Caco-2 (cell line): ENCODE results near the gene CHID1. TPM values are rescaled to one million over a fixed set of nuclear protein-coding genes. Genes with fewer than 3 reads are reported as not detected.
A peak's percentile ranks its signal among the peaks of the same experiment; 100 is the strongest.

ENCODE experiments used
- BruUV-seq: library from RNA; stranded (reverse); fragments of 400-500 nt; replicated peaks from 2 replicates; lab custom pipeline; 2021; lab: Mats Ljungman, UMichigan
- CTCF ChIA-PET: fragments of 300-600 bp; sonication (Branson Sonifier 250); formaldehyde crosslinking; loops from one replicate; lab custom pipeline; 2022; ENCODE audit warnings: antibody characterized with exemption; lab: Charles Lee
- POLR2A ChIA-PET: fragments of 300-600 bp; sonication (Branson Sonifier 250); formaldehyde crosslinking; loops from one replicate; lab custom pipeline; 2022; ENCODE audit warnings: antibody characterized with exemption; lab: Charles Lee
- DNase-seq, 2 experiments: peaks; one replicate each; pipeline versions ENCODE4 v3.0.0 to v3.0.0-alpha.2; 2020 to 2022
- H3K27me3 ChIP-seq: replicated peaks from 2 replicates; pipeline ENCODE4 v1.6.0; 2011; ENCODE audit warnings: low read length; ENCODE audit not compliant: control insufficient read depth, insufficient read depth
- H3K36me3 ChIP-seq: 2 replicates; pipeline ENCODE4 v1.5.1; 2011; ENCODE audit warnings: low read length; ENCODE audit not compliant: control insufficient read depth, insufficient read depth
- H3K4me1 ChIP-seq: fragments of 250-450 bp; sonication (Bioruptor Pico); 2 replicates; pipeline ENCODE4 v1.5.1; 2020; ENCODE audit warnings: mild to moderate bottlenecking
- H3K4me3 ChIP-seq: 2 replicates; pipeline ENCODE4 v1.5.1; 2011; ENCODE audit warnings: low read depth, mild to moderate bottlenecking, control low read depth, low read length
- H3K9me3 ChIP-seq: fragments of 250-450 bp; sonication (Bioruptor Pico); 2 replicates; pipeline ENCODE4 v1.5.1; 2020; ENCODE audit warnings: mild to moderate bottlenecking, moderate library complexity
- H3K27ac Mint-ChIP-seq: one replicate; pipeline ENCODE4 v1.8.0; 2022; ENCODE audit warnings: mixed read lengths; ENCODE audit not compliant: unreplicated experiment
- H3K27me3 Mint-ChIP-seq: one replicate; pipeline ENCODE4 v1.8.0; 2022; ENCODE audit warnings: mixed read lengths; ENCODE audit not compliant: insufficient read depth, unreplicated experiment
- H3K36me3 Mint-ChIP-seq: one replicate; pipeline ENCODE4 v1.8.0; 2022; ENCODE audit warnings: mild to moderate bottlenecking, mixed read lengths; ENCODE audit not compliant: insufficient read depth, unreplicated experiment
- H3K4me1 Mint-ChIP-seq: one replicate; pipeline ENCODE4 v1.8.0; 2022; ENCODE audit warnings: low read depth, mixed read lengths; ENCODE audit not compliant: unreplicated experiment
- H3K4me3 Mint-ChIP-seq: one replicate; pipeline ENCODE4 v1.8.0; 2022; ENCODE audit warnings: mild to moderate bottlenecking, moderate library complexity, mixed read lengths; ENCODE audit not compliant: unreplicated experiment
- H3K9me3 Mint-ChIP-seq: one replicate; pipeline ENCODE4 v1.8.0; 2022; ENCODE audit warnings: mixed read lengths; ENCODE audit not compliant: unreplicated experiment
- intact Hi-C: fragments of 100-400 bp; cut with micrococcal nuclease; formaldehyde crosslinking; loops from one replicate; pipeline ENCODE4 v1.10.0; 2022; ENCODE audit not compliant: unreplicated experiment
- total RNA-seq: library from RNA; stranded (reverse); gene quantifications from 2 replicates; pipeline ENCODE4 v1.2.3, GENCODE V29; 2022
- TF ChIP-seq, protein P1 (sequence below), 2 experiments: fragments of 200-600 bp in 1 of 2; IDR thresholded peaks; 1 replicate in 1 of 2; 2 replicates in 1 of 2; pipeline versions ENCODE4 v1.5.1 to v1.8.0; 2011 to 2022; ENCODE audit warnings: antibody characterized with exemption in 1 of 2, control low read depth in 1 of 2, inconsistent platforms in 1 of 2, low read depth in 1 of 2, low read length in 1 of 2, mild to moderate bottlenecking in 1 of 2, moderate library complexity in 1 of 2; ENCODE audit not compliant: insufficient read depth in 1 of 2, severe bottlenecking in 1 of 2, unreplicated experiment in 1 of 2

CHID1 gene
- total RNA-seq, 1 experiment from 2014 or later, result 180 TPM

DNA sequence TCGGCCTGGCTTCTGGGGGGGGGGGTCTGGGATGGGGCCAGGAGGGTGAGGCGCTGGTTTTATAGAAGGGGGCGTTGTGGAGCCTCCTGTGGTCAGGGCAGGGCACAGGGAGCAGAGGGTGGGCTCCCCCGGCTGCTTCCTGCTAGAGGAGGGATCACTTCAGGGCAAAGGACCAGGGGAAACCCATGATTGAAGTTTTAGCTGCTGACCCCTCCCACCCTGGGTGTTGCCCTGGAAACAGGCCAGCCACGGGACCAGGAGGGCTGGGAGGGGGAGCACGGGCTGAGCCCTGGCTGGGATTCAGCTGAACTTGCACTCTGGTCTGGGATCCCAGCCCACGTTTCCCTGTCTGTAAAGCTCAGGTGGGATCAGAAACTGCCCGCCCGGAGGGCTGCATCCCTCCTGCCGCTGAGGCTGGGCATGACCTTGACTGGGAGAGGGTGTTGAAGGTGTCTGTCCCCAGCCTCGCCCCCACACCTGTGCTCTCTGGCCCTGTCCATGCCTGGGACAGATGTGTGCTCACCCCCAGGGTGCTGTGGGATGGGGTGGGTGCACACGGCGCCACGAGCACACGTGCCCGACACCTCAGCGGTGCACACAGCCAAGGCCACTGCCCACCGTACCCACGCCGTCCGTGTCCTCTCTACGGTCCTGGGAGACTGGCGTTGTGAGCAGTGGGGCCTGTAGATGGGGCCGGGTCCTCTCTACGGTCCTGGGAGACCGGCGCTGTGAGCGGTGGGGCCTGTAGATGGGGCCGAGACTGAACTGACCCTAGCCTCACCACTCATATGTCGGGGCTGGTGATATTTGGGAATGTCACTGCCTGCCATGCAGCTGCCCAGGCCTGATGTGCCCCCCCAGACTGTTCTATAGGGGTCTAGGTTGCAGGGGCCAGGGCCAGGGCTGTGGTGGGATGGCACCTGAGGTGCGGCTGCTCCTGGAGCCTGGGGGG lies 65.6 kb downstream of the CHID1 start:
- Histone ChIP-seq H3K4me1 (peaks cover 37% of the 10 kb centered on the region), H3K36me3 (peaks cover 1% of the 10 kb centered on the region; the same call in 1 of the 2 replicates), H3K4me3 (peak overlapping the region; percentile 68; the same call in 1 of the 2 replicates), H3K9me3 (no peaks in the 10 kb centered on the region), H3K27me3 (no peaks in the 10 kb centered on the region)
- Mint-ChIP-seq H3K9me3 (no peaks in the 10 kb centered on the region), H3K4me1 (peaks cover 11% of the 10 kb centered on the region), H3K4me3 (peak overlapping the region; percentile 90), H3K27ac (peak overlapping the region; percentile 88), H3K27me3 (no peaks in the 10 kb centered on the region), H3K36me3 (peaks cover 48% of the 10 kb centered on the region)
- intact Hi-C loops, result no loop called here
- ChIA-PET POLR2A (interaction anchor here (0.6 kb wide), 1 partner anchor 36 kb away, joined by 4 read pairs; the partner anchor contains the start of gene RPLP2), CTCF (interaction anchor here (0.5 to 0.7 kb wide), 3 partner anchors 231 to 845 kb away, joined by 3 to 5 read pairs (median 4); no protein-coding TSS in a partner anchor)
- DNase-seq, result peak in 1 of 2 experiments; percentile 67
- TF ChIP-seq, protein P1, sequence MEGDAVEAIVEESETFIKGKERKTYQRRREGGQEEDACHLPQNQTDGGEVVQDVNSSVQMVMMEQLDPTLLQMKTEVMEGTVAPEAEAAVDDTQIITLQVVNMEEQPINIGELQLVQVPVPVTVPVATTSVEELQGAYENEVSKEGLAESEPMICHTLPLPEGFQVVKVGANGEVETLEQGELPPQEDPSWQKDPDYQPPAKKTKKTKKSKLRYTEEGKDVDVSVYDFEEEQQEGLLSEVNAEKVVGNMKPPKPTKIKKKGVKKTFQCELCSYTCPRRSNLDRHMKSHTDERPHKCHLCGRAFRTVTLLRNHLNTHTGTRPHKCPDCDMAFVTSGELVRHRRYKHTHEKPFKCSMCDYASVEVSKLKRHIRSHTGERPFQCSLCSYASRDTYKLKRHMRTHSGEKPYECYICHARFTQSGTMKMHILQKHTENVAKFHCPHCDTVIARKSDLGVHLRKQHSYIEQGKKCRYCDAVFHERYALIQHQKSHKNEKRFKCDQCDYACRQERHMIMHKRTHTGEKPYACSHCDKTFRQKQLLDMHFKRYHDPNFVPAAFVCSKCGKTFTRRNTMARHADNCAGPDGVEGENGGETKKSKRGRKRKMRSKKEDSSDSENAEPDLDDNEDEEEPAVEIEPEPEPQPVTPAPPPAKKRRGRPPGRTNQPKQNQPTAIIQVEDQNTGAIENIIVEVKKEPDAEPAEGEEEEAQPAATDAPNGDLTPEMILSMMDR (IDR thresholded peaks at IDR 0.05; ENCODE audit: insufficient read depth in 1 of 2, low read depth in 1 of 2, low read length in 1 of 2, severe bottlenecking in 1 of 2, unreplicated experiment in 1 of 2), result no peak
- no TSS peak for BruUV-seq

DNA sequence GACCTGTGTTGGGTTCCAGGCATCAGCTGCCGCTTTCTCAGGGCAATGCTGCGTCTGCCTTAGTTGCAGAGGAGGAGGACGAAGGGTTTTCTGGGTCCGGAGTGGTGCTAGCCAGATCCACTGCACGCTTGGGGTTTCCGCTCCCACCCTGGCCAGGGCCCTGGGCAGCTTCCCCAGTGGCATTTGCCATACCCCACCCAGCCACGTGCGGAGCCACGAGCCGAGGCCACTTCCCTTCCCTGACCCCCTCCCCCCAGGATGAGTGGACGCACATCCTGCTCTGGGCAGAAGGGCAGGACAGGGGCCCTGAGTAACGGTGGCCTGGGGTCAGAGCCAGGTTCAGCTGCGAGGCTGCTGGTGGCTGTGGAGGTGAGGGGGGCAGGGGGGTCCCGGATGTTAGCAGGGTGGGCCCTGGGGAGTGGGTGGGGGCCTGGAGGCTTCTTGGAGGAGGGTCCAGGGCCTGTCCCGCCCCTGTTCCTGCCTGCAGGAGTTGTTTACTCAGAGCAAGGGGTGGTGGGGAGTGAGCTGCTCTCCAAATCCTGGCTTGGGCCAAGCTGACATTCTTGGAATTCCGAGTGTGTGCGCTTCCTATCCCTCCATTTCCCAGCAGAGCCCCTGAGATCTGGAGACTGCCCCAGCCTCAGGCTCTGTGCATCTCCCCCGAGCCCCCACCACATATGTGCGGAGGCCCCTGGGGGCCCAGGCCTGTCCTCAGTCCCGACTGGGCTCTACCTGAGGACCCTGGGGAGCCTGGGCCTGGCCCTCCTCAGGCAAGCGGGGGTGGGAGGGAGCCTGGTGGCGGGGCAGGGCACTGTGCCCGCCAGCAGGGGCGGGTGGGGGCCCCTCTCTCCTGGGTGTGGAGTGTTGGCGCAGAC lies 66.6 kb downstream of the CHID1 start:
- intact Hi-C loops, result loop anchor here (1.0 kb wide), 1 partner anchor 11 kb away; no protein-coding TSS in a partner anchor
- no TSS peak for BruUV-seq
- DNase-seq, result peak; percentile 79 to 86
- peak overlapping the region; percentile 88 for H3K27ac Mint-ChIP-seq
- POLR2A ChIA-PET, result interaction anchor here (0.6 to 1.2 kb wide), 2 partner anchors 10 to 35 kb away, joined by 4 read pairs; partner anchors contain the start of gene RPLP2
- H3K9me3 Mint-ChIP-seq, result no peaks in the 10 kb centered on the region
- no peaks in the 10 kb centered on the region for H3K27me3 ChIP-seq
- H3K4me1 Mint-ChIP-seq, result peaks cover 12% of the 10 kb centered on the region
- H3K36me3 ChIP-seq, result peaks cover 3% of the 10 kb centered on the region
- no peaks in the 10 kb centered on the region for H3K27me3 Mint-ChIP-seq
- CTCF ChIA-PET, result interaction anchor here (0.5 to 1.3 kb wide), 5 partner anchors 10 to 846 kb away, joined by 3 to 5 read pairs (median 4); no protein-coding TSS in a partner anchor
- H3K36me3 Mint-ChIP-seq, result peaks cover 52% of the 10 kb centered on the region
- TF ChIP-seq, protein P1 (IDR thresholded peaks at IDR 0.05; ENCODE audit: insufficient read depth in 1 of 2, low read depth in 1 of 2, low read length in 1 of 2, severe bottlenecking in 1 of 2, unreplicated experiment in 1 of 2), result peak in 1 of 2 experiments; percentile 5
- peaks cover 34% of the 10 kb centered on the region for H3K4me1 ChIP-seq
- peak overlapping the region; percentile 68 for H3K4me3 ChIP-seq
- H3K9me3 ChIP-seq, result no peaks in the 10 kb centered on the region
- peak overlapping the region; percentile 90 for H3K4me3 Mint-ChIP-seq
